ENCODE data around the gene POLR2E. TPM values are rescaled to one million over a fixed set of nuclear protein-coding genes. Genes with fewer than 3 reads are reported as not detected.

Gene POLR2E
- total RNA-seq, 2 donors from 2014 or later = 168 to 241 TPM

GRCh38 chr19:1080360-1081161, 14.6 kb downstream of the POLR2E start:
- no peak overlapping the region for H3K4me3 Mint-ChIP-seq
- H3K27ac Mint-ChIP-seq = no peak overlapping the region
- no peaks in the 10 kb centered on the region for H3K9me3 Mint-ChIP-seq
- no peak for DNase-seq (ENCODE audit: low spot score)
- H3K36me3 Mint-ChIP-seq = peaks cover 5% of the 10 kb centered on the region
- ATAC-seq = no peak
- H3K27me3 Mint-ChIP-seq = no peaks in the 10 kb centered on the region
- H3K4me1 Mint-ChIP-seq (ENCODE audit: low read depth in 2 of 2) = peaks cover 21 to 22% of the 10 kb centered on the region in 2 donors

- H3K36me3 Mint-ChIP-seq = peaks cover 7% of the 10 kb centered on the region
- no peak for DNase-seq (ENCODE audit: low spot score)
- H3K27ac Mint-ChIP-seq = no peak overlapping the region
- H3K27me3 Mint-ChIP-seq = no peaks in the 10 kb centered on the region
- H3K9me3 Mint-ChIP-seq = no peaks in the 10 kb centered on the region
- H3K4me1 Mint-ChIP-seq (ENCODE audit: low read depth in 2 of 2) = peaks cover 16 to 18% of the 10 kb centered on the region in 2 donors
- no peak for ATAC-seq
- H3K4me3 Mint-ChIP-seq = no peak overlapping the region
These were observed 15.5 kb downstream of the POLR2E start for GRCh38 chr19:1079566-1080111.

GRCh38 chr19:1076951-1077350, 18.2 kb downstream of the POLR2E start:
- Mint-ChIP-seq H3K4me1 (ENCODE audit: low read depth in 2 of 2) (peaks cover 24 to 32% of the 10 kb centered on the region in 2 donors), H3K27me3 (no peaks in the 10 kb centered on the region), H3K36me3 (peaks cover 10% of the 10 kb centered on the region), H3K9me3 (no peaks in the 10 kb centered on the region), H3K27ac (peak overlapping the region; percentile 85 to 91), H3K4me3 (peak overlapping the region; percentile 78)
- ATAC-seq (peak; percentile 90), DNase-seq (ENCODE audit: low spot score) (peak; percentile 92)

GRCh38 chr19:1076046-1076386, 19.2 kb downstream of the POLR2E start:
- H3K27ac Mint-ChIP-seq = peak overlapping the region; percentile 85 to 91
- no peaks in the 10 kb centered on the region for H3K27me3 Mint-ChIP-seq
- no peaks in the 10 kb centered on the region for H3K9me3 Mint-ChIP-seq
- peak overlapping the region; percentile 84 for H3K4me3 Mint-ChIP-seq
- H3K4me1 Mint-ChIP-seq (ENCODE audit: low read depth in 2 of 2) = peaks cover 28 to 35% of the 10 kb centered on the region in 2 donors
- no peak for ATAC-seq
- DNase-seq (ENCODE audit: low spot score) = no peak
- H3K36me3 Mint-ChIP-seq = peaks cover 14% of the 10 kb centered on the region

GRCh38 chr19:1074544-1075283, 20.5 kb downstream of the POLR2E start:
- Mint-ChIP-seq H3K27me3 (no peaks in the 10 kb centered on the region), H3K4me3 (no peak overlapping the region), H3K27ac (peak overlapping the region in 1 of 2 donors; percentile 91), H3K9me3 (no peaks in the 10 kb centered on the region), H3K4me1 (ENCODE audit: low read depth in 2 of 2) (peaks cover 28 to 35% of the 10 kb centered on the region in 2 donors), H3K36me3 (peaks cover 14% of the 10 kb centered on the region)
- ATAC-seq = peak; percentile 73 to 79
- DNase-seq (ENCODE audit: low spot score) = peak; percentile 82

GRCh38 chr19:1073956-1074517, 21.1 kb downstream of the POLR2E start:
- peaks cover 32 to 40% of the 10 kb centered on the region in 2 donors for H3K4me1 Mint-ChIP-seq (ENCODE audit: low read depth in 2 of 2)
- H3K36me3 Mint-ChIP-seq = peaks cover 16% of the 10 kb centered on the region
- H3K27ac Mint-ChIP-seq = no peak overlapping the region
- H3K27me3 Mint-ChIP-seq = no peaks in the 10 kb centered on the region
- ATAC-seq (no peak), DNase-seq (ENCODE audit: low spot score) (no peak)
- no peaks in the 10 kb centered on the region for H3K9me3 Mint-ChIP-seq
- H3K4me3 Mint-ChIP-seq = peak overlapping the region; percentile 39

- peaks cover 21% of the 10 kb centered on the region for H3K36me3 Mint-ChIP-seq
- H3K27me3 Mint-ChIP-seq = no peaks in the 10 kb centered on the region
- ATAC-seq = no peak
- H3K4me3 Mint-ChIP-seq = no peak overlapping the region
- DNase-seq (ENCODE audit: low spot score) = no peak
- no peaks in the 10 kb centered on the region for H3K9me3 Mint-ChIP-seq
- H3K27ac Mint-ChIP-seq = no peak overlapping the region
- H3K4me1 Mint-ChIP-seq (ENCODE audit: low read depth in 2 of 2) = peaks cover 37 to 45% of the 10 kb centered on the region in 2 donors
These were observed 21.9 kb downstream of the POLR2E start for GRCh38 chr19:1073063-1073955.

GRCh38 chr19:1072371-1073015, 22.7 kb downstream of the POLR2E start:
- ATAC-seq = no peak
- Mint-ChIP-seq H3K36me3 (peaks cover 21% of the 10 kb centered on the region), H3K27me3 (no peaks in the 10 kb centered on the region), H3K9me3 (no peaks in the 10 kb centered on the region), H3K4me3 (peak overlapping the region; percentile 49), H3K4me1 (ENCODE audit: low read depth in 2 of 2) (peaks cover 37 to 43% of the 10 kb centered on the region in 2 donors), H3K27ac (peak overlapping the region; percentile 54 to 88)
- no peak for DNase-seq (ENCODE audit: low spot score)

GRCh38 chr19:1070931-1071791, 24.0 kb downstream of the POLR2E start:
- no peaks in the 10 kb centered on the region for H3K27me3 Mint-ChIP-seq
- ATAC-seq = no peak
- peaks cover 31 to 38% of the 10 kb centered on the region in 2 donors for H3K4me1 Mint-ChIP-seq (ENCODE audit: low read depth in 2 of 2)
- no peak for DNase-seq (ENCODE audit: low spot score)
- peaks cover 21% of the 10 kb centered on the region for H3K36me3 Mint-ChIP-seq
- no peak overlapping the region for H3K4me3 Mint-ChIP-seq
- no peaks in the 10 kb centered on the region for H3K9me3 Mint-ChIP-seq
- peak overlapping the region; percentile 54 to 88 for H3K27ac Mint-ChIP-seq

- ATAC-seq (no peak), DNase-seq (ENCODE audit: low spot score) (no peak)
- H3K9me3 Mint-ChIP-seq = no peaks in the 10 kb centered on the region
- H3K4me1 Mint-ChIP-seq (ENCODE audit: low read depth in 2 of 2) = peaks cover 25 to 32% of the 10 kb centered on the region in 2 donors
- H3K36me3 Mint-ChIP-seq = peaks cover 16% of the 10 kb centered on the region
- H3K4me3 Mint-ChIP-seq = no peak overlapping the region
- H3K27ac Mint-ChIP-seq = peak overlapping the region; percentile 88 to 92
- H3K27me3 Mint-ChIP-seq = no peaks in the 10 kb centered on the region
These were observed 24.6 kb downstream of the POLR2E start for GRCh38 chr19:1070576-1070930.

GRCh38 chr19:1069009-1069779, 26.0 kb downstream of the POLR2E start:
- DNase-seq (ENCODE audit: low spot score) = peak; percentile 77
- H3K9me3 Mint-ChIP-seq = no peaks in the 10 kb centered on the region
- peaks cover 34 to 39% of the 10 kb centered on the region in 2 donors for H3K4me1 Mint-ChIP-seq (ENCODE audit: low read depth in 2 of 2)
- H3K4me3 Mint-ChIP-seq = peak overlapping the region; percentile 92
- H3K27me3 Mint-ChIP-seq = no peaks in the 10 kb centered on the region
- peak overlapping the region; percentile 88 to 92 for H3K27ac Mint-ChIP-seq
- H3K36me3 Mint-ChIP-seq = peaks cover 13% of the 10 kb centered on the region
- ATAC-seq = peak; percentile 29 to 41
